WERI-Rb-1 (cell line): ENCODE measurements around the gene CLCN7.
A peak's percentile ranks its signal among the peaks of the same experiment; 100 is the strongest.

Experiments used
- DNase-seq: peaks from one replicate; pipeline ENCODE4 v3.0.0-alpha.2; 2020
- H3K27ac ChIP-seq: fragments of 250-450 bp; sonication (Bioruptor Pico); 2 replicates; pipeline ENCODE4 v1.5.1; 2020; ENCODE audit warnings: mild to moderate bottlenecking, moderate library complexity
- H3K27me3 ChIP-seq: fragments of 250-450 bp; sonication (Bioruptor Pico); 2 replicates; pipeline ENCODE4 v1.5.1; 2021; ENCODE audit warnings: mild to moderate bottlenecking, low read depth, moderate library complexity; ENCODE audit not compliant: insufficient read depth, severe bottlenecking
- H3K36me3 ChIP-seq: fragments of 250-450 bp; sonication (Bioruptor Pico); 2 replicates; pipeline ENCODE4 v1.5.1; 2020; ENCODE audit warnings: mild to moderate bottlenecking, moderate library complexity
- H3K4me3 ChIP-seq: 2 replicates; pipeline ENCODE4 v1.5.1; 2011; ENCODE audit warnings: low read depth, mild to moderate bottlenecking, control low read depth, low read length
- H3K9me3 ChIP-seq: fragments of 250-450 bp; sonication (Bioruptor Pico); 2 replicates; pipeline ENCODE4 v1.5.1; 2021; ENCODE audit warnings: mild to moderate bottlenecking, moderate library complexity; ENCODE audit not compliant: severe bottlenecking
- TF ChIP-seq, protein P1 (sequence below): IDR thresholded peaks from 2 replicates; pipeline ENCODE4 v1.5.1; 2011; ENCODE audit warnings: low read depth, mild to moderate bottlenecking, control low read depth, inconsistent platforms, low read length

CLCN7 gene

DNA sequence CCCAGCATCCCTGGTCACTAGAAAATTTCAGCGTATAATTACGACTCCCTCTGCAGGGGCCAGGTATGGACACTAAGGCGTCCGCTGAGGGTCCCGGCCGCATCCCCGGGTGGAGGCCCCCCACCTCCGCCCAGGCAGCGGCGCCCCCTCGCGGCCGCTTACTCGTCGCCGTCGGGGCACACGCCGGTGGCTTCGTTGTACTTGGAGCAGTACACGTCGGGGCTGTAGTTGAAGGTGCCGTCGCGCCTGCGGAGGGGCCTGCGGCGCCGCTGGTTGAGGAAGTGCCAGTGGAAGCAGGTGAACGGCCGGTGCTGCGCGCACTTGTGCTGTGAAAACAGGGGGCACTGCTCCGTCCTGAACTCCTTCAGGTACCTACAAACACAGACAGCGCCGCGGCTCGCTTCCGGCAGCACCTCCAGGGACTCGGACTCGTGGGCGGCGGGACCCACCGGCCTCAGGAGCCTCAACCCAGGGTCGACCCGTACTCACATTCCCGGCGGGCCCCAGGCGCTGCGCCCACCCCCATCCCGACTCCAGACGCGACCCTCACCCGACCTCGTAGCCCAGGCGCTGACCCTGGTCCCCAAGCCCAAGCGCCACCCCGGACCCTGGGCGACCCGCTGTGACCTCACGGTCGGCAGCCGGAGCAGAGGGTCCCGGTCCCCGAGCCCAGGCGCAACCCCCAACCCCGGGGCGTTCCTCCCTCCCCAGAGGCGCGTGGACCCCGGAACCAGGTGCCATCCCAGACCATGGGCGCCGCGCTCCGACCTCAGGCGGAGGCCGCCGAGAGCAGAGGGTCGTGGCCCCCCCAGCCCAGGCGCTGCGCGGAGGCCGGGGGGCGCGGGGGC is 60.9 kb downstream of the CLCN7 start:
- Histone ChIP-seq H3K4me3 (peak overlapping the region; percentile 82), H3K27ac (peak overlapping the region; percentile 44), H3K9me3 (no peaks in the 10 kb centered on the region), H3K27me3 (no peaks in the 10 kb centered on the region), H3K36me3 (peaks cover 15% of the 10 kb centered on the region)
- DNase-seq = peak; percentile 68
- TF ChIP-seq, protein P1, sequence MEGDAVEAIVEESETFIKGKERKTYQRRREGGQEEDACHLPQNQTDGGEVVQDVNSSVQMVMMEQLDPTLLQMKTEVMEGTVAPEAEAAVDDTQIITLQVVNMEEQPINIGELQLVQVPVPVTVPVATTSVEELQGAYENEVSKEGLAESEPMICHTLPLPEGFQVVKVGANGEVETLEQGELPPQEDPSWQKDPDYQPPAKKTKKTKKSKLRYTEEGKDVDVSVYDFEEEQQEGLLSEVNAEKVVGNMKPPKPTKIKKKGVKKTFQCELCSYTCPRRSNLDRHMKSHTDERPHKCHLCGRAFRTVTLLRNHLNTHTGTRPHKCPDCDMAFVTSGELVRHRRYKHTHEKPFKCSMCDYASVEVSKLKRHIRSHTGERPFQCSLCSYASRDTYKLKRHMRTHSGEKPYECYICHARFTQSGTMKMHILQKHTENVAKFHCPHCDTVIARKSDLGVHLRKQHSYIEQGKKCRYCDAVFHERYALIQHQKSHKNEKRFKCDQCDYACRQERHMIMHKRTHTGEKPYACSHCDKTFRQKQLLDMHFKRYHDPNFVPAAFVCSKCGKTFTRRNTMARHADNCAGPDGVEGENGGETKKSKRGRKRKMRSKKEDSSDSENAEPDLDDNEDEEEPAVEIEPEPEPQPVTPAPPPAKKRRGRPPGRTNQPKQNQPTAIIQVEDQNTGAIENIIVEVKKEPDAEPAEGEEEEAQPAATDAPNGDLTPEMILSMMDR = peak; percentile 74

DNA sequence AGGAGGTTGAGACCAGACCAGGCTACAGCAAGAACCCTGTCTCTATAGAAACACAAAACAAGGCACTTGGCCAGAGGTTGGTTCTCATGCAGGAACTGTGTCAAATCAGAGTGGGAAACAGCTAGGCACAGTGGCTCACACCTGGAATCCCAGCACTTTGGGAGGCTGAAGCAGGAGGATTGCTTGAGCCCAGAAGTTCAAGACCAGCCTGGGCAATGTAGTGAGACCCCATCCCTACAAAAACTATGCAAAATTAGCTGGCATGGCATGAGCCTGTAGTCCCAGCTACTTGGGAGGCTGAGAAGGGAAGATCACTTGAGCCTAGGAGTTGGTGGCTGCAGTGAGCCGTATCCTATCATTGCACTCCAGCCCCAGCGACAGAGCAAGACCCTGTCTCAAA is 62.0 kb downstream of the CLCN7 start:
- no peak overlapping the region for H3K27ac ChIP-seq
- no peaks in the 10 kb centered on the region for H3K27me3 ChIP-seq
- peaks cover 6% of the 10 kb centered on the region for H3K36me3 ChIP-seq
- no peak overlapping the region for H3K4me3 ChIP-seq
- no peaks in the 10 kb centered on the region for H3K9me3 ChIP-seq
- DNase-seq = no peak
- TF ChIP-seq, protein P1 = no peak

DNA sequence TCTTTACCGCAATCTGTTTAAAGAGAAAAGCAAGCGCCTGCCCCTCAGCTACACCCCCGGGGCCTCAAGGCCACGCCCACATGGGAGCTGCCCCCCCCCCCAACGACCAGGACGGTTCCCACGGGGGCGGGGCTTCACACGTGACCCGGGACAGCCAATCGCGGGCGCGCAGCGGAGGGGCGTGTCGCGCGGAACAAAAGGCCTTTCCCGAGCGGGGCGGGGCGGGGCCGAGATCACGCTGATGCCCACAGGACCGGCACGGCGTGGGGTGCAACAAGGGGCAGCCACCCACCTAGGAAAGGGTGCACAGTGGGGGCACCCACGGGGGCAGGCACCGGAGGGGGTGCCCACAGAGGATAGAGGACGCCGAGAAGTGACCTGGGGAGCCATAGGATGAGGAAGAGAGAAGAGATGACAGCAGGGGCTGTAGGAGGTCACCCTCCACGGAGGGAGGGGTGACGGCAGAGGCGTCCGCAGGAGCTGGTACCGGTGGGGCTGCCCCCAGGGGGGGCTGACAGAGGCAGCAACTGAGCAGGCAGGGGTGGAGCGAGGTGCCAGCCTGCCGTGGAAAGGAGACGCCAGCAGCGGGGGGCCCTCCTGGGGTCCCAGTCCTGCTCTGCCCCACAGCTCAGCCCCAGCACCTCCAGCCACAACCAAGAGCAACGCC is 66.5 kb downstream of the CLCN7 start:
- TF ChIP-seq, protein P1 = no peak
- Histone ChIP-seq H3K27ac (peak overlapping the region; percentile 59), H3K27me3 (no peaks in the 10 kb centered on the region), H3K36me3 (peaks cover 5% of the 10 kb centered on the region), H3K9me3 (no peaks in the 10 kb centered on the region), H3K4me3 (peak overlapping the region; percentile 81)
- DNase-seq = peak; percentile 94

DNA sequence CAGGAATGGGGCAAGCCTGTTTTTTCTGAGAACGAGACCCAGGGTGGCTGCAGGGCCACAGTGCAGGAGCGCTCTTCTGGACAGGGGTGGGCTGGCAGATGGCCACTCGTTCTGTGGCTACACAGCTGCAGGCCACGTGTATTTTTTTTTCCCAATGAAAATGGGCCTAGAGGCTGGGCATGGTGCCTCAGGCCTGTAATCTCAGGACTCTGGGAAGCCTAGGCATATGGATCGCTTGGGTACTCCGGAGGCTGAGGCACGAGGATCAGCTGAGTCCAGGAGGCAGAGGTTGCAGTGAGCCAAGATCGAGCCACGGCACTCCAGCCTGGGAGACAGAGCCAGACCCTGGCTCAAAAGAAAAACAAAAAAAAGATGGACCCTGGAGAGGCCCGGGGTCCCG is 67.1 kb downstream of the CLCN7 start:
- peak overlapping the region; percentile 81 for H3K4me3 ChIP-seq
- peaks cover 6% of the 10 kb centered on the region for H3K36me3 ChIP-seq

DNA sequence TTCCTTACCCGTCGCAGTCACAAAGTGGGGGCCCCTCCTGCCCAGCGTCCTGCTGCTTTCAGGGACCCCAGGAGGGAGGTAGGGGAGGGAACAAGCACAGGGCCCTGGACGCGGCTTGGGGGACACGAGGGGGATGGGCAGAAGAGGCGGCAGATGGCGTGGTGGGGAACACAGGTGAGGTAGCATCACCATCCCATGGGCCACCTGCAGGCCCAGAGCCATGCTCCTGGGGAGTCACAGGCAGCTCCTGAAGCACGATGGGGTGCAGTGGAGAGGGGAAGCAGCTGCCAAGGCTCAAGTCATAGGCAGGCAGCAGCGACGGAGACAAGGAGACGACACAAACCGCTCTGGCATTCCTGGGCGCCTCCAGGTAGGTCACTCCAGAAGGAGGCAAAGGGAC is 71.1 kb downstream of the CLCN7 start:
- Histone ChIP-seq H3K27ac (no peak overlapping the region), H3K9me3 (no peaks in the 10 kb centered on the region), H3K36me3 (peaks cover 17% of the 10 kb centered on the region), H3K4me3 (no peak overlapping the region), H3K27me3 (no peaks in the 10 kb centered on the region)
- DNase-seq = no peak
- TF ChIP-seq, protein P1 = no peak

More for the DNA sequence above, 67.1 kb downstream of the CLCN7 start:
- TF ChIP-seq, protein P1 = no peak
- Histone ChIP-seq H3K27ac (peak overlapping the region; percentile 59; the same call in 1 of the 2 replicates), H3K9me3 (no peaks in the 10 kb centered on the region), H3K27me3 (no peaks in the 10 kb centered on the region)
- peak; percentile 23 for DNase-seq
